ENCODE measurements around the gene DAND5.

- TF ChIP-seq YY1 (IDR thresholded peaks at IDR 0.05; ENCODE audit: insufficient read depth, insufficient read length) = no peak
- no peak for TF ChIP-seq SUZ12 (IDR thresholded peaks at IDR 0.05; ENCODE audit: extremely low read depth, insufficient read depth, insufficient read length)
- no peak for TF ChIP-seq ZNF274 (IDR thresholded peaks at IDR 0.05; ENCODE audit: low read depth, low read length)
Observed at GRCh38 chr19:13006431-13007281, 37.3 kb downstream of the DAND5 start.

All from NT2/D1 (cell line).